Loucy (cell line): Measurements from ENCODE around the gene CLEC16A.

Source experiments
- H2AFZ ChIP-seq: fragments of 200-600 bp; sonication (generic); 2 replicates; pipeline ENCODE4 v1.6.0; 2016; ENCODE audit warnings: antibody characterized with exemption, mild to moderate bottlenecking, low read length, moderate library complexity
- H3F3A ChIP-seq: fragments of 200-600 bp; 2 replicates; pipeline ENCODE4 v1.6.0; 2016; ENCODE audit warnings: antibody characterized with exemption, low read depth, mild to moderate bottlenecking
- H3K27me3 ChIP-seq: fragments of 200-600 bp; sonication (generic); 2 replicates; pipeline ENCODE4 v1.6.1; 2014; ENCODE audit warnings: low read length, mild to moderate bottlenecking; ENCODE audit not compliant: insufficient read depth, poor library complexity, severe bottlenecking
- H3K36me3 ChIP-seq: fragments of 200-600 bp; sonication (generic); 2 replicates; pipeline ENCODE4 v1.6.1; 2016; ENCODE audit warnings: low read length; ENCODE audit not compliant: insufficient read depth
- H3K4me1 ChIP-seq: fragments of 200-600 bp; sonication (generic); 2 replicates; pipeline ENCODE4 v1.5.1; 2014; ENCODE audit warnings: low read length, mild to moderate bottlenecking; ENCODE audit not compliant: insufficient read depth, poor library complexity, severe bottlenecking
- H3K4me2 ChIP-seq: fragments of 200-600 bp; sonication (generic); 2 replicates; pipeline ENCODE4 v1.6.0; 2014; ENCODE audit warnings: antibody characterized with exemption, low read length, low read depth, mild to moderate bottlenecking; ENCODE audit not compliant: poor library complexity, severe bottlenecking
- H3K4me3 ChIP-seq: fragments of 200-600 bp; sonication (generic); 2 replicates; pipeline ENCODE4 v1.5.1; 2014; ENCODE audit warnings: low read length, mild to moderate bottlenecking, mixed read lengths; ENCODE audit not compliant: poor library complexity, severe bottlenecking
- H3K79me2 ChIP-seq: fragments of 200-600 bp; sonication (generic); 2 replicates; pipeline ENCODE4 v1.6.1; 2014; ENCODE audit warnings: low read length; ENCODE audit not compliant: insufficient read depth
- H3K9ac ChIP-seq: fragments of 200-600 bp; sonication (generic); 2 replicates; pipeline ENCODE4 v1.6.0; 2014; ENCODE audit warnings: mild to moderate bottlenecking, low read depth, low read length, moderate library complexity; ENCODE audit not compliant: poor library complexity, severe bottlenecking
- H3K9me2 ChIP-seq: fragments of 200-600 bp; sonication (generic); replicated peaks from 2 replicates; pipeline ENCODE4 v1.6.1; 2016; ENCODE audit warnings: low read depth, low read length, mixed read lengths
- H3K9me3 ChIP-seq: fragments of 200-600 bp; sonication (generic); 2 replicates; pipeline ENCODE4 v1.6.1; 2014; ENCODE audit warnings: mild to moderate bottlenecking, antibody characterized with exemption, low read length, low read depth; ENCODE audit not compliant: insufficient read depth
- H4K20me1 ChIP-seq: fragments of 200-600 bp; sonication (generic); 2 replicates; pipeline ENCODE4 v1.6.0; 2014; ENCODE audit warnings: antibody characterized with exemption, low read length, mild to moderate bottlenecking; ENCODE audit not compliant: insufficient read depth, poor library complexity, severe bottlenecking
- CTCF ChIP-seq: fragments of 200-600 bp; sonication (generic); conservative IDR thresholded peaks from 2 replicates; pipeline ENCODE4 v1.5.1; 2014; ENCODE audit warnings: mild to moderate bottlenecking, antibody characterized with exemption, low read length
- EZH2phosphoT487 ChIP-seq: fragments of 200-600 bp; IDR thresholded peaks from 2 replicates; pipeline ENCODE4 v1.6.1; 2018; ENCODE audit warnings: antibody characterized with exemption, mild to moderate bottlenecking, moderate library complexity, borderline replicate concordance

The CLEC16A gene

DNA sequence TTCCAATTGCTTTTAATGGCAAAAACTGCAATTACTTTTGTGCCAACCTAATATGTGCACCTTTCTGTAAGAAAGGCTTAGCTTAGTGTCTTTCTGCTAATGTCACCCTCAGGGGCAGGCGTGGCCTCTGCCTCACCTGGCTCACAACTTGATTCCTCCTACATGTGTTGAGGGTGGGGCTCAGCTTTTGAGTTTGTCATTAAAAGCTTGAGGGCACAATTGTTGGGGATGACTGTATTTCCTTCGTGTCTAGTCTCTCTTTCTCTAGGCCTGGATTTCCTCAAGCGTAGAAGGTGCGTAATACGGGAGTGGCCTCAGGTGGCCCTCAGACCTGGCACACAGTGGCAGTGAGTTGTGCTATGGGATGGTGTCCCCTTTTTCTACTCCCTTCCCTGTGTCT, 94.4 kb downstream of the CLEC16A start:
- peaks cover 13% of the 10 kb centered on the region; the same call in 1 of the 2 replicates for H3K36me3 ChIP-seq
- H3K4me2 ChIP-seq: no peak overlapping the region
- no peaks in the 10 kb centered on the region for H3K4me1 ChIP-seq
- TF ChIP-seq CTCF: no peak
- TF ChIP-seq EZH2phosphoT487: no peak
- no peak overlapping the region for H3K9ac ChIP-seq
- H3K9me3 ChIP-seq: no peaks in the 10 kb centered on the region
- H3K9me2 ChIP-seq: no peaks in the 10 kb centered on the region
- no peaks in the 10 kb centered on the region for H3K79me2 ChIP-seq
- H3K4me3 ChIP-seq: no peak overlapping the region
- H2AFZ ChIP-seq: no peak overlapping the region
- H3F3A ChIP-seq: no peaks in the 10 kb centered on the region
- H3K27me3 ChIP-seq: no peaks in the 10 kb centered on the region
- no peaks in the 10 kb centered on the region for H4K20me1 ChIP-seq

DNA sequence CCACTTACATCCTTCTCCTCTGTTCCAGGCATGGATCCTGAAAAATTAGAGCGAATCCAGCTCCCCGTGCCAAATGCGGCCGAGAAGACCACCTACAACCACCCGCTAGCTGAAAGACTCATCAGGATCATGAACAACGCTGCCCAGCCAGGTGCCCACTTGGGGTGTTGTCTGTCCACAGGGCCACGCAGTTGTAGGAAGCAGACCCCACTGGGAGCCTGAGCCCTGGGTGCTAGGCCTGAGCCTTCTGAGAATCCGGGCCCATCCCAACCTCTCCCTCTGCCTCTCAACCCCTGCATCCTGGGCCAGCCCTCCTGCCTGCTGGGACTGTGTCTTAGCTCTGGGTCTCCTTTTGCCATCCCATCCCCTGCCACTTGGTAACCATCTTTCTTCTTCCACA, 95.4 kb downstream of the CLEC16A start:
- H3K4me1 ChIP-seq: no peaks in the 10 kb centered on the region
- no peaks in the 10 kb centered on the region for H3K9me3 ChIP-seq
- peaks cover 13% of the 10 kb centered on the region; the same call in 1 of the 2 replicates for H3K36me3 ChIP-seq
- H4K20me1 ChIP-seq: no peaks in the 10 kb centered on the region
- H3K9me2 ChIP-seq: no peaks in the 10 kb centered on the region
- H3K4me2 ChIP-seq: no peak overlapping the region
- no peaks in the 10 kb centered on the region for H3K27me3 ChIP-seq
- H3K9ac ChIP-seq: no peak overlapping the region
- H3F3A ChIP-seq: no peaks in the 10 kb centered on the region
- no peak for TF ChIP-seq EZH2phosphoT487
- no peak for TF ChIP-seq CTCF
- no peak overlapping the region for H3K4me3 ChIP-seq
- no peak overlapping the region for H2AFZ ChIP-seq
- no peaks in the 10 kb centered on the region for H3K79me2 ChIP-seq

- Histone ChIP-seq H3K9me2 (no peaks in the 10 kb centered on the region), H3K36me3 (peaks cover 13% of the 10 kb centered on the region; the same call in 1 of the 2 replicates), H2AFZ (no peak overlapping the region), H4K20me1 (no peaks in the 10 kb centered on the region), H3K4me2 (no peak overlapping the region), H3K9ac (no peak overlapping the region), H3F3A (no peaks in the 10 kb centered on the region), H3K27me3 (no peaks in the 10 kb centered on the region), H3K79me2 (no peaks in the 10 kb centered on the region), H3K9me3 (no peaks in the 10 kb centered on the region), H3K4me3 (no peak overlapping the region), H3K4me1 (no peaks in the 10 kb centered on the region)
- TF ChIP-seq CTCF (no peak), EZH2phosphoT487 (no peak)
Measured at GRCh38 chr16:11042191-11042590, 97.8 kb downstream of the CLEC16A start.
